Epidermal melanocyte (primary cell): ENCODE results near the gene KCNQ1.
A peak's percentile ranks its signal among the peaks of the same experiment; 100 is the strongest.

ENCODE experiments used
- DNase-seq: peaks from one replicate; pipeline ENCODE4 v3.0.0; 2011; ENCODE audit warnings: low spot score; ENCODE audit not compliant: insufficient read length

Gene KCNQ1

DNA sequence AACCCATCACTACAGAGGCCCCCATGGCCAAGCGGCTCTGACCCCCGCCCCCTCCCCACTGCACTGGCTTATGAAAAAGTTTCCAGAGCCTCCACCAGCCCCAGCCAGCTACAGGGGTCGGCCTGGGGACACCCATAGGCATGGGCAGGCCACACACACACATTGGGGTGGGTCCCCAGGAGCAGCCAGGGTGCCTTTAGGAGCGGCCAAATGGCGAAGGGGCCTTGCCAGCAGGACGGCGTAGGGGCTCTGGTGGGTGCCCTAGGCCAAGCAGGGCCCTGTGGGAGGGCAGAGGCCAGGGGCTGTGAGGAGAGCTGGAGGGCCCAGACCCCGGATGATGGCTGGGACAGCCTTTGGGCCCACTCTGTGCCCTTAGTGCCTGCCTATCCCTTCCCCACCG is 34.2 kb upstream of the KCNQ1 start:
- no peak for DNase-seq

GRCh38 chr11:2411446-2412305 is 33.1 kb upstream of the KCNQ1 start:
- DNase-seq: no peak

GRCh38 chr11:2412323-2412722 is 32.5 kb upstream of the KCNQ1 start:
- DNase-seq: no peak

- no peak for DNase-seq
Measured at GRCh38 chr11:2413742-2414579, 30.8 kb upstream of the KCNQ1 start.

DNA sequence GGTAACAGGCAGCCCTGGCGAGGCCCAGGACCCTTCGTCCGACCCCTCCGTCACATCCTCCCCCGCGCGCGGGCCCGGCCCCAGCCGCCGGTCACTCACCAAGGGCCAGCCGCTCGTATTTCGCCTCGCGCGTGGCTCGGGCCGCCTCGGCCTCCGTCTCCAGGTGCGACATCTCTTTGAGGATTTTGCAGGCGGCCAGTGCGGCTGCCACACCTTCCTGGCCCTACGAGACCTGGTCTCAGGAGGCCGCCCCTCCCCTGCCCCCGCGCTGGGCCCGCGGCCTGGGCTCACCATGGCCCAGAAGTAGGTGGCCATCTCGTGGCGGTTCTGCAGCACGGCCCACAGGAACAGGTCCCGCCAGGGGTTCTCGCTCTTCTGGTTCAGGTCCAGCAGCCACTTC is 30.2 kb upstream of the KCNQ1 start:
- DNase-seq: no peak

GRCh38 chr11:2415171-2415570 is 29.6 kb upstream of the KCNQ1 start:
- DNase-seq: no peak

GRCh38 chr11:2415601-2416380 is 29.0 kb upstream of the KCNQ1 start:
- DNase-seq: no peak

DNA sequence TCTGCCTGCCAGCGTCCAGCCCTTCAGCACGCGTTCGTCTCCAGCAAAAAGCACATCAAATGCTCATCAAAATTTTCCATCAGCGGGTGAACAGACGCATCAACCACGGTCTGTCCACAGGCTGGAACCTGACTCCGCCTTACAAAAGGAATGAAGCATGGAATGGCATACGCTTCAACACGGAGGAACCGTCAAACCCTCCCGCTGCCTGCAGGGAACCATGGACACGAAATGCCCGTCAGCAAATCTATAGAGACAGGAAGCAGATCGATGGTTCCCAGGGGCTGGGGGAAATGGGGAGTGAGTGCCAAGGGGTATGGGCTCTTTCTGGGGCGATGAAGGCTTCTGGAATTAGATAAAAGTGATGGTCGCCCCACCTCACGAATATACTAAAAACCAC is 28.0 kb upstream of the KCNQ1 start:
- no peak for DNase-seq

DNA sequence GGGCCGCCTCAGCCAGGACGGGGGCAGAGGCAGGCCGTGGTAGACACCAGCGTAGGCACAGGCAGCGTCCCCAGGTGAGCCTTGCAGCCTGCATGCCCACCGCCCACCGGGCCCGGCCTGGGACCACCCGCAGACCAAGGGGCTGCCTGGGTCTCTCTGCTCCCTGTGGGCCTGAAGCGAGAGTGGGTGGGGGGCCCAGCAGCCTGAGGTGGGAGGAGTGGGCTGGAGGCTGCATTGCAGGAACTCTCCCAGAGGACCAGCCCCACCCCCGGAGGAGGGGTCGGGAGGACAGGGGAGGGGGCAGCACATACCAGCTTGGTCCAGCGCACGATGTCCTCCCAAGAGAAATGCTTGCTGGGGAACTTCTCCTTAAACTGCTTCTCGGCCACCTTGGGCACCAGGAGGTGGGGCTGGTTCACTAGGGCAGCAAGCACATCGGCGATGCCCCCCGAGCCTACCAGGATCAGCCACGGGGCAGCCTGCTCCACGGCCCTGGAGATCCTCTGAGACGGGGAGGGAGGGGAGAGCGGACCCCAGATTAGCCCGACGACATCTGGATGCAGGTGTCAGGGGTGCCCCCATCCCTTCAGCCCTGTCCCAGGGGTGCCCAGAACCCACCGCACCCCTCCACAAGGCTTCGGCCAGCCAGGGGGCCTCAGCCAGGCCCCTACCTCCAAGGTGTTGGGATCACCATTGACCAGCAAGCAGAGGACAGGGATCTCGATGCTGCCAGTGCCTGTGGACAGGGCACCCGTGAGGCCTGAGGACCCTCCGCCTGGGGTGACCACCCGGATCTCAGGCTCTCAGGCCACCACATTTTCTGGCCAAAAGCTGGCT is 26.7 kb upstream of the KCNQ1 start:
- DNase-seq: no peak

DNA sequence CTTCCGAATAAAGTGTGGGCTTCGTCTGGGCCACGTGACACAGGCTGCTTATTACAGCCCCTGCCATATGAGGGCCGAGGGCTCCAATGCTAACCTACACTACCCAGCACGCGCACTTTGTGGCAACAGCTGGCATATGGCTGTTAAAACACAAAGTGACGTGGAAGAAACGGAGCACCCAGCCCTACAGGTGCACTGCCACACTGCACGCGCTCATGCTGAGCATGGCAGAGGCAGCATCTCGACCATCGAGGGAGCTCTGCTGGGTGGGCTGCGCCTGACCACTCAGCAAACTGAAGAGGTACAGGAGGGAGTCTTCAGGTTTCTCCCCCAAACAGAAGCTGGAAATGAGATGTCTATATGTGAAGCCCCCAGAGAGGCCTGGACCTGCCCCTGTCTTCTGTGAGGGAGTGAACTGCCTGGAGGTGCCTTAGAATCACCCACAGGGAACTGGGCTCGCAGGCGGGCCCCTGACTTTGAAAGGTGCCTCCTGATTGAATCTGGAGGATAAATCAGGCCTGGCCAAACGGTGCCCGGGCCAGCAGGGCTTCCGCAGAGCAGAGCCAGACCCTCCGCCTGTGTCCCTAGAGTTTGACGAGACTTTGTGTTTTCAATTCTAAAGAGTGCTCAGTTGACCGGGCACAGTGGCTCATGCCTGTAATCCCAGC is 26.0 kb upstream of the KCNQ1 start:
- DNase-seq: no peak

DNA sequence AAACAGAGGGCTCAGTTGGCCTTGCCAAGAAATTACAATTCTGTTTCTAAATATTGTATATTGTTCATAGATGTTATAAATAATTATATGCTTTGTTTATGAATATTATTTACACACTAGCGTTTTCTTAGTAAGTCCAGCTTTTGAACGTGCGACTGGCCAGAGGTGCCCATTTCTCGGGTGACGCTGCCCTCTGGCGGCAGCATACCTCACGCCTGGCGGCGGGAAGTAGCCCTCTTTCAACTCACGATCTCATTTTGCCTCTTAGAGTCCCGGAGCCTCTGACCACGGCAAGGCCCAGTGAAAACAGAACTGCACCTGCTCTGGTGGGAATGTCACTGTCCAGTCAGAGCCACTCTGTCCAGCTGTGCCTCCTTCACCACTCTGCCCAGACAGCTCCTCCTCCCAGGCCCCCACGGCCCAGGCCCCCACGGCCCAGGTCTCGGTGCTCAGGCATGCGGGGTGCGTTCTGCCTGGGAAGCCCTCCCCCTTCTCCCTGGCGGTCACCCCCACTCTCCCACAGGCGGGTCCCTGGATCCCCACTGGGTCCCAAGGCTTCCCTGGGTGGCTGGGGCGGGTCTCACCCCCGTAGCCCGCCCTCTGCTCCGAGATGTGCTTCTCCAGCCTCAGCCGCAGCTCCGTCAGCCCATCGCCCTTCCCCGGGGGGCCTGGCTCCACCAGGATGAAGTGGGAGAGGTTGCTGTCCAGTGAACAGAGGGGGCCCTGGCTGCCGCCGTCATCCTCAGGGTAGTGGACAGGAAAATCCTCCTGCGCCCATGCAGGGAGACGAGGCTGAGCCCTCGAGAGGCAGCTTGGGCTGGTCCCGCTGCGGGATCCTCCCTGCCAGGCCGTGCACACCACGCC is 24.9 kb upstream of the KCNQ1 start:
- peak; percentile 95 for DNase-seq

- DNase-seq: peak; percentile 98
Measured at GRCh38 chr11:2420502-2421225, 24.1 kb upstream of the KCNQ1 start.

- DNase-seq: no peak
Measured at GRCh38 chr11:2421226-2421994, 23.4 kb upstream of the KCNQ1 start.

DNA sequence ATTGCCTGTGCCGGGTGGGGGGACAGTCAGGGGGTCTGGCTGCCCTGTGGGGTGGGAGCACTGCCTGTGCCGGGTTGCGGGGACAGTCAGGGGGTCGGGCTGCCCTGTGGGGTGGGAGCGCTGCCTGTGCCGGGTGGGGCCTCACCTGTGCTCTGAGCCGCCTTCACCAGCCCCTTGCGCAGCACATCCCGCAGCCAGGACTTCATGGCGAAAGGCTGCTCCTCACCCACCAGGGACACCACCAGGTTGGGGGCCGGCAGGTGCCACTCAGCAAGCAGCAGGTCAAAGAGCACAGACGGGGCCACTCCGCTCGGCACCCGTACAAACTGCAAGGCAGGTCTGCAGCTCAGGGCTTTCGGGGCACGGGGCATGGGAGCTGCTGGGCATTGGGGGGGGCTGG is 22.8 kb upstream of the KCNQ1 start:
- DNase-seq: no peak

GRCh38 chr11:2422461-2423156 is 22.2 kb upstream of the KCNQ1 start:
- no peak for DNase-seq

DNA sequence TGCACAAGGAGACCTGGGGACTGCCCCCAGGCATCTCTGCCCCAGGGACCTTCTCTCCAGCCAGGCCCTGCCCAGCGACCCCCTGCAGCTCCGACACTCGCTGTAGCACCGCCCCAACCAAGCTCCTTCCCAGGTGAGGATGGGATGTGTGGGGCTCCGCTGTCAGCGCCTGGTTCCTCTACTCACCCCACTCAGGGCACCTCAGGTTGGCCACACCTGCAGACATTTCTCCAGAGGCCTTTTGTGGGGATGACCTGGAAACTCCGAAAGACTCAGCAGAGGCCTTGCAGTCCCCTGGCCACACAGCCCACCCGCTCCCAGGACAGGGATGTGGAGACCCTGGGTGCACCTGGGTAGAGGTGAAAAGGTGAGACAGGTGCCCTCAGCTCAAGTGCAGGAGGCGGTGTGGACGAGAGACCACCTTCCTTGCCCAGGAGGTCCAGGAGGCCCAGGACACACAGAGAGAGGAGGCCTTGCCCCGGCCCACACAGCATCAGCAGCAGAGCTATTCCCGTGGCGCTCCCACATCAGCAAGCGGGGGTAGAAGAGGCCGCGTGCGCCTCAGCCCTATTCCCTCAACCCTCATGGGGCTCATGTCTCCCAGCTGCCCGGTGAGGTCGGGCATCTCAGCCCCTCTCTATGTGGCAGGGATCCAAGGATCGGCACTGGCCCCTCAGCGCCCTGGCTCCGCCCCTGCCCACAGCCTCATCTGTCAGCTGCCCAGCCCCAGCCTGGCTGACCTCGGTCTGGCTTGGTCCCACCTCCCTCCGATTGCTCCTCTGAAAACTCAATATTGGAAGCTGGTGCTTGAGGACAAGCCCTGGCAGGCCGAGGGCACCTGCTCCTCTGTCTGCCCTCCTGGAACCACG is 21.4 kb upstream of the KCNQ1 start:
- no peak for DNase-seq
